DMS114 treated with DMSO at 0.1 percent for 48 hours (cell line): ENCODE data around the gene ZNF814.
"Not testable (repeated sequence)": the region's sequence is repeated elsewhere in the genome, so short reads cannot be mapped to it uniquely, and the experiment has no call there.

Experiments
- DNase-seq: peaks from one replicate; lab custom pipeline; 2025; ENCODE audit not compliant: unreplicated experiment; lab: John Stamatoyannopoulos, UW

The ZNF814 gene

DNA sequence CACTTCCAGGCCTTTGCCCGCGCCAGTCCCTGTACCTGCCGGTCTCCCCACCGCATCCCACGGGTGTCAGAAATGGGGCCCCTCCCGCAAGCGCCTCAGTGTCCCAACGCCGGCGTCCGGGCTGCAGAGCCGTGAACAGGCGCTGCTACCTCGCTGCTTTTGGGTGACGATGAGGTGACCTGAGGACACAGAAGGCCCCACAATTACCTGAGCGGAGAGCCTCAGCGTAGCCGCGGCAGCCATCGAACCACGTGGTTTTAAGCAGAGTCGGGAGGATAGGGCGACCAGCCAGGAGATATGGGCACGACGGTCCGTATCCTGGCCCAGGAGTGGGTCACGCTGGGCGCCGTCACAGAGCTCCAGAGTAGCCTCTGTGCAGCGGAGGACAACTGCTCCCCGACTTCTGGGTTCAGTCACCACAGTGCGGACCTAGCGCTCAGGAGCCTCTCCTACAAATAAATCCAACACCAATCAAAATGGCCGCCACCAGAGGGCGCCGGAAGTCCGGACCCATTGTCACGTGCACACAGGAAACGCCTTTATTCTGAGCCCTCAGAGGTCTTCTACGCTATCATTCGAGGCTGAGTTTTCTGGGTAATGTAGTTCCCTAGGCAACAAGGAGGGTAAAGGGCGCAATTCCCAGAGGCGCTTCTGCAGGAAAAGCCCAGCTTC lies at the start of gene ZNF814:
TSS of gene ZNF814 (minus strand) at position 478 of the 672 bp plus-strand sequence. CDS start at position 243, 235 bp downstream.
- no peak for DNase-seq

DNA sequence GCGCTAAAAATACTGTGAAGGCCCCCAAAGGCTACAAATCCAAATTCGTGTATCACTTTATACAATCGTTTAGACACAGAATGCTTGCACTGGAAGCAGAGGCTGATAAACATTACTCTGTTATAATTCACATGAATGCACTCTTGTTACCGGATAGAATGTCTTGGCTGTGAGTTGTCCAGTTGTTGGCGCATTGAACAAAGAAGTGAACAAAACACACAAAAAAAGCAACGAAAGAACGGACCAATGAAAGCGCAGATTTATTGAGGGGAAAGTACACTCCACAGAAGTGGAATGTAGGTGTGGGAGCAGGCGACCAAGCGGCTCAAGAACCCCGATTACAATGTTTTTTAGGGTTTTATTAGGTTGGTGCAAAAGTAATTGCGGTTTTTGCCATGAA lies 46.9 kb upstream of the ZNF814 start:
- DNase-seq: no peak

- peak; percentile 96 for DNase-seq
These were observed 46.2 kb upstream of the ZNF814 start, which contains the start of gene ZNF418 for GRCh38 chr19:57934820-57935665. Gene ZNF418, minus strand, starts transcription at chr19:57935402. Its CDS starts 1,580 bp downstream, at chr19:57933822.

DNA sequence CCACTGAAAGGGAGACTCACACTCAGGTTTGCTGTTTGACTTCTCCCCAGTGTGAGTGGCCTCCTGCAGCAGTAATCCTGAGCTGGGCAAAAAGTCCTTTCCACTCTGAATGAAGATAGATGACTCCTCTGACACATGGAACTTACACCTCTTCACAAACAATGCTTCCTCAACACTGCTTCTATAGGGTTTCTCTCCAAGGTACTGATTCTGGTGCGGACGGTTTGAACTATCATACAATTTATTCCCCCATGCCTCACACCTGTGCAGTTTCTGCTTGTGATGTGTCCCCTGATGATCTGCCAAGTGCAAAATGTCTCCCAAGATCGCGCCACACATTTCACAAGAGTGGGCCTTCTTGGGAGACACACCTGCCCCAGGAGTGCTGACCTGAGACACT lies 38.8 kb upstream of the ZNF814 start:
- DNase-seq: no peak

DNA sequence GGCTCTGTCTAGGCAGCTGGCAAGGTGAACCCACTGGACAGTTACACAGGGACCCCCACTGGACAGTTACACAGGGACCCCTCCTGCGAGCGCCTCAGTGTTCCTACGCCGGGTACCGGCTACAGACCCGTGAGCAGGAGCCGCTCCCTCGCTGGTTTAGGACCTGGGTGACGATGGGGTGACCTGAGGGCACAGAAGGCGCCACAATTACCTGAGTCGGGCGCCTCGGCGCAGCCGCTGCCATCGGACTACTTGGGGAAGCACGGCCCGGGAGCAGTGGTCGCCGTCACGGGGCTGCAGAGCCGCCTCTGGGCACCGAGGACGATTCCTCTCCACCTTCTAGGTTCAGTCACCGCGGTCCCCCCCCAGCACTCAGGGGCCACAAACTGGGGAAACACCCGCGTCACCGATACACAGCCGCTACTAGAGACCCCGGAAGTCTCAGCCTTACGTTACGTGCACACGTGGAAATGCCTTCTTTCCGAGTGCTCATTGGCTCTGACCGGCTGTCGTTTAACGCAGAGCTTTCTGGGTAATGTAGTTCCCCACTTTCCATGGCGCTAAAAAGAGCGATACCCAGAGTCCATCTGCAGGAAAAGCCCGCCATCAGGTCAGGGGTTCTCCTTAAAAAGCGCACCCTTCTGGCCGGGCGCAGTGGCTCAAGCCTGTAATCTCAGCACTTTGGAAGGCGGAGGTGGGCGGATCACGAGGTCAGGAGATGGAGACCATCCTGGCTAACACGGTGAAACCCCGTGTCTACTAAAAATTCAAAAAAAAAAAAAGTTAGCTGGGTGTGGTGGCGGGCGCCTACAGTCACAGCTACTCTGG lies 27.5 kb upstream of the ZNF814 start, which contains the start of gene ZNF417:
TSS of gene ZNF417 (minus strand) at position 425 of the 828 bp plus-strand sequence. CDS start at position 244, 181 bp downstream.
- peak; percentile 96 for DNase-seq

DNA sequence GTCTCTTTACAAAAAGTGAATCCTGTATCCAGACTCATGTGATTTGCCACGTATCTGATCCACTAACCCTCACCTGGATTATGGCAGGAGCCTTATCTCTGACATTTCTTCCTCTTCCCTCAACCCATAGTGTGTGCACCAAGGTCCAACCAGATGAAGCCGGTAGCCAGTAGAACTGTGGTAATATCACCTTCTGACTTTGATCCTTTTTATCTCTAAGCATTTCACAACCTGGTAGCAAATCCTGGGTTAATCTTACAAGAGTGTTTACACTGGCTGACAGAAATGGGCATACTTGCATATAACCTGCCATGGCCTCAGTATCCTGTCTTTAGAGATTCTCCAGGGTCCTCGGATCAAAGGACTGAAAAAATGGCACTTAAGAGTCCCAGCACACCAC lies 25.7 kb upstream of the ZNF814 start:
- DNase-seq: no peak

GRCh38 chr19:57907394-57907793 lies 18.6 kb upstream of the ZNF814 start:
- no peak for DNase-seq

GRCh38 chr19:57905258-57905657 lies 16.4 kb upstream of the ZNF814 start:
- DNase-seq: no peak

GRCh38 chr19:57903618-57904184 lies 14.9 kb upstream of the ZNF814 start:
- no peak for DNase-seq

DNA sequence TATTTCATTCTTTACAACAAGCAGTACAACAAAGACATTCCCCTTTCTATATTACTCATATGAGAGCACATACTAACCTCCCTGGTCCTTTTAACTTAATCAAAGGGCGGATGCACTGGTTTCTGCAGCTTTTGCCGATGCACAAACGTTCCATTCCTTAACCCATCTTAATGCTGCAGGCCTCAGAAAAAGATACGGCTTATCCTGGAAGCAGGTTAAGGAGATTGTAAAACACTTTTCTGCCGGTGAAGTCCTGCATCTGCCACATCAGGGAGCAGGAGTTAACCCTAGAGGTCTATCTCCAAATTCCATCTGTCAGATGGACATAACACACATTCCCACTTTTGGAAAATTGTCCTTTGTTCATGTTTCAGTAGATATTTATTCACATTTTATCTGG lies 11.5 kb upstream of the ZNF814 start:
- DNase-seq: no peak

GRCh38 chr19:57890706-57891105 lies 1.9 kb upstream of the ZNF814 start:
- not testable (repeated sequence) for DNase-seq

DNA sequence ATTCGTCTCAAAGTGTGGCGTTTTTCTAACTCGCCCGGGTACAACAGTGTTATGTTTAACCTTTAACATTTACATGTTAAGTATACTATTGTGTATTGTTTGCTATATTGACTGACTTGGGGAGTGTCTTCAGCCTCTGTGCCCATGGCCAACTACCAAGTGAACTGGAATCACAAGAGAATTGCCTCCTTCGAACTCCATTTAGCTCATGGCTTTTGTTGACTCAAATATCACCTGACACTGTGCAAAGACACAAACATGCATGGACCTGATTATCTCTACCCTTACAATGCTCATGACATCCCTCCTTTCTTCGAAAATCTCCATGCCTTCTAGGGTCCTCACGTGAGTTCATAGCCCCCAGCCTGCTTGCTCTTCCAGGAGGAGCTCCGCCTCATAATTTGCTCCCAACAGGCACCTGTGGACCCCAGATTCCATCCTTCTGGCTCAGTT lies 704 bp downstream of the ZNF814 start:
- no peak for DNase-seq

- no peak for DNase-seq
These were observed 1.5 kb downstream of the ZNF814 start for GRCh38 chr19:57887195-57887941.

DNA sequence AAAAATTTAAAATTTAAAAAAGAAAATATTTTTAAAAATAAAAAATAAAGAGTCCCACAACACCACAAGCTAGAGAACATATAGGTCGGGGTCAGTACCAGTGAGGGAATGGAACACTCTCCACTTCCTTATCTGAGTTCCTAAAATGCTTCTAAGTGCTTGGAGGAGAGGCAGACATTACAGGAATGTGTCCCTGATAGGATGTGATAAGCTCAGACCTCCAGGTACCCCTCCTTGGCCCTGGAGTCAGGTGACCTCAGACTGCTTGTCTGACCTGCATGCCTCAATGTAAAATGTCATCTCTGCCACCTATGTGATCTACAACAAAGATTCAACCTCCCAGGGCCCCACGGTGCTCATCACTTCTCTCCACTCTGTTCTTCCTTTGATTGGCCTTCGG lies 2.8 kb downstream of the ZNF814 start:
- no peak for DNase-seq

- DNase-seq: not testable (repeated sequence)
These were observed 14.7 kb downstream of the ZNF814 start for GRCh38 chr19:57873883-57874799.

DNA sequence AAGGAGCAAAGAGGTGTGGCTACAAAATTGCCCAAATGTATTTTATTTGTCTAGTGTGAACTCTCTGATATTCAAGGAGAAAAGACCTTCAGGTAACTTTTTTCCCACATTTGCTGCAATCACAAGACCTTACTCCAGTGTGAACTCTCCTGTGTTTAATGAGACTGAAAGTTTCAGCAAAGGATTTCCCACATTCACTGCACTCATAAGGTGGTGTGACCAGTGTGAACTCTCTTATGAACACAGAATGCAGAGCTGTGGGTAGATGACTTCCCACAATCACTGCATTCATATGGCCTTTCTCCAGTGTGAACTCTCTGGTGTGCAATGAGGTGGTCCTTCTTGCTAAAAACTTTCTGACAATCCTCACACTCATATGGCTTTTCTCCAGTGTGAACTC lies 16.4 kb downstream of the ZNF814 start:
- DNase-seq: no peak

DNA sequence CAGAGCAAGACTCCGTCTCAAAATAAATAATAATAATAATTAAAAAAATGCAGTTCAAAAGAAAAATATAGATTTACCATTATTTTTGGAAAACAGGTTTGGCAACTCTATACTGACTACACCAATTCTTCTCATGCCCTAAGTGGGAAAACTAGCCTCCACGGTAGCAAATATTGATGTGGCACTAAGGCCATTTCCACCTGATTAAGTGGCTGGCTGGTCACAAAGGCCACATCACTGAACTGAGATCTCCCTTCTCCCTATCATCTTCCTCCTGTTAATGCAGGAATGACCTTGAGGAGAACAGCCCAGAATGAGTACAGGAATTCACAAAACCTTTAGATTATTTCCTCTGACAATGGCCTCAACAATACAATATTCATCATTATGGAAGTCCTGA lies 18.6 kb downstream of the ZNF814 start:
- no peak for DNase-seq

GRCh38 chr19:57869655-57870054 lies 19.2 kb downstream of the ZNF814 start:
- not testable (repeated sequence) for DNase-seq

DNA sequence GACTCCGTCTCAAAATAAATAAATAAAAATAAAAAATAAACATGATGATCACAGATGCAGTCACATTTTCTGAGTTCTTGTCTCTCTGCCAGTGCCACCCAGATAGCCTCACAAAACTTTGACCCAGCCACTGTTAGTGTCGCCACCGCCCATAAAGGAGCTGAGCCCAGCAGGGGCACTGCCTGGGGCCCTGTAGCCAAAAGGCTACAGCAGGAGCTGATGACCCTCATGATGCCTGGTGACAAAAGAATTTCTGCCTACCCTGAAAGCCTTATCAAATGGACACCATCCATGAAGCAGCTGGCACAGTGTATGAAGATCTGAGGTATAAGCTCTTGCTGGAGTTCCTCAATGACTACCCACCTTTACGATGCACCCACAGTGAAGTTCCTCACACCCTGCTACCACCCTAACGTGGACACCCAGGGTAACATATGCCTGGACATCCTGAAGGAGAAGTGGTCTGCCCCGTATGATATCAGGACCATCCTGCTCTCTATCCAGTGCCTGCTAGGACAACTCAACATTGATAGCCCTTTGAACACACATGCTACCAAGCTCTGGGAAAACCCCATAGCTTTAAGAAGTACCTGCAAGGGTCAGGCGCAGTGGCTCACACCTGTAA lies 20.9 kb downstream of the ZNF814 start:
- no peak for DNase-seq
